HG02571 (cell line): ENCODE results near the gene MSRB3.

ENCODE experiments used
- ATAC-seq: cut with Tn5 transposase; IDR thresholded peaks from one replicate; pipeline ENCODE4 v1.9.1; 2021; ENCODE audit warnings: mild to moderate bottlenecking, moderate library complexity; ENCODE audit not compliant: unreplicated experiment

MSRB3 gene

GRCh38 chr12:65324056-65324455 is 45.6 kb downstream of the MSRB3 start:
- ATAC-seq, result no peak

GRCh38 chr12:65324551-65324950 is 46.1 kb downstream of the MSRB3 start:
- no peak for ATAC-seq

GRCh38 chr12:65325183-65325582 is 46.7 kb downstream of the MSRB3 start:
- no peak for ATAC-seq

- no peak for ATAC-seq
These were observed 48.1 kb downstream of the MSRB3 start for GRCh38 chr12:65326616-65327015.

GRCh38 chr12:65327207-65328076 is 49.0 kb downstream of the MSRB3 start:
- no peak for ATAC-seq

- ATAC-seq, result no peak
These were observed 51.2 kb downstream of the MSRB3 start for GRCh38 chr12:65329721-65330120.

- ATAC-seq, result no peak
These were observed 51.8 kb downstream of the MSRB3 start for GRCh38 chr12:65330331-65330730.

- no peak for ATAC-seq
These were observed 53.0 kb downstream of the MSRB3 start for GRCh38 chr12:65331456-65331855.

- ATAC-seq, result no peak
These were observed 55.2 kb downstream of the MSRB3 start for GRCh38 chr12:65333649-65334048.

- no peak for ATAC-seq
These were observed 56.0 kb downstream of the MSRB3 start for GRCh38 chr12:65334521-65334920.

- no peak for ATAC-seq
These were observed 56.7 kb downstream of the MSRB3 start for GRCh38 chr12:65335021-65335714.

GRCh38 chr12:65335981-65336380 is 57.5 kb downstream of the MSRB3 start:
- ATAC-seq, result no peak

- no peak for ATAC-seq
These were observed 60.7 kb downstream of the MSRB3 start for GRCh38 chr12:65339161-65339560.

- ATAC-seq, result no peak
These were observed 64.7 kb downstream of the MSRB3 start for GRCh38 chr12:65343230-65343629.

GRCh38 chr12:65343801-65344200 is 65.3 kb downstream of the MSRB3 start:
- ATAC-seq, result no peak

GRCh38 chr12:65355461-65355860 is 77.0 kb downstream of the MSRB3 start:
- ATAC-seq, result no peak

- no peak for ATAC-seq
These were observed 84.0 kb downstream of the MSRB3 start for GRCh38 chr12:65362234-65363031.

- ATAC-seq, result no peak
These were observed 85.6 kb downstream of the MSRB3 start for GRCh38 chr12:65364046-65364445.

GRCh38 chr12:65367396-65367795 is 88.9 kb downstream of the MSRB3 start:
- ATAC-seq, result no peak

GRCh38 chr12:65368055-65368454 is 89.6 kb downstream of the MSRB3 start:
- ATAC-seq, result no peak

- no peak for ATAC-seq
These were observed 94.1 kb downstream of the MSRB3 start for GRCh38 chr12:65372574-65372973.
